NCI-H748 treated with DMSO at 0.1 percent for 48 hours (cell line): ENCODE measurements around the gene TEKT3.

Experiments used
- DNase-seq: peaks from one replicate; lab custom pipeline; 2025; lab: John Stamatoyannopoulos, UW

TEKT3 gene

DNA sequence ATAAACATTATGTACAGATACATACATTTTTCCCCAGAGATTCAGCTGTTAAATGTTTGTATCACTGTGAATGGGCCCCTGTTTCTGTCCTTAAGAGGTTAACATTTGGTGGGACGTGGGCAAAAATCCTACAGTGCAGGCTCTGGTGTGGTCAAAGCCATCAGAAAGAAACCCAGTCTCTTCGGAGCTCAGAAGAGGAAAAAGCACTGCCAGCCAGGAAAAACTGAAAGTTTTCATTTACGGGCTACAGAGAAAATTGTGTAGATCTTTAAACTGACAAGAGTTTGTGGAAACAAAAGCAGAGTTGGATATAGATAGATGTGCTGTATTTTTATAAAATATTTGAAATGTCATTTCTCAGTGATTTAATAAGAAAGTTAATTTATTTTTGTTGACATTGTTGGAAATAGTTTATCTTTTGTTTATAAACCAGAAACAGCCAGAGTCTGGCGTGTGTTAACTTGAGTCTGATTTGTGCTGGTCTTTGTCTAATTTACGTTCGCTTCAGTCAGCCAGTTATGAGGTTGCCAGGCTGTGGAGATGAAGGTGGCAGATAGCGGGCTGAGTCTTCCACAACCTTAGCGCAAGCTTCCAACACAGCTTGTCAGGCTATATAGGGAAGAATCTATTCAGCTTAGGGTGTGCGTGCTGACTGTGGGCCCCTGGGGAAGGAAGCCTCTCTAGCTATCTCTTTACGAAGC lies 9.5 kb upstream of the TEKT3 start:
- DNase-seq = no peak

DNA sequence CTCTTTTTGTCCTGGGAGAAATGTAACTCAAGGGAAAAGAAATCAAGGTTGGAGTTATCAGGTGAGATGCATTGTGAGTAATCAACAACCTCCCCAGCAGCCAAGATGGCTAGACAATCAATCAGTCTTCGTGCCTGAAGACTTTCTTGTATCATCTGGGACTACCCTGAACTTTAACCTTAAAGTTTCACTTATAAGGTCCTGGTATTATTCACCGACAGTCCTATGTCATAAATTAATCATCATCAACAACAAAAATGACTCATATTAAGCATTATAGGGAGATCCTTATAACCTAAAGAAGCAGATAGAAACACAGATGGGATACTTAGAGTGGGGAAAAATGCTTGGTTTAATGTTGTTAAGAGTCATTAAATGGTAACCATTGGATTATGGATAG lies 7.7 kb upstream of the TEKT3 start:
- DNase-seq = no peak

DNA sequence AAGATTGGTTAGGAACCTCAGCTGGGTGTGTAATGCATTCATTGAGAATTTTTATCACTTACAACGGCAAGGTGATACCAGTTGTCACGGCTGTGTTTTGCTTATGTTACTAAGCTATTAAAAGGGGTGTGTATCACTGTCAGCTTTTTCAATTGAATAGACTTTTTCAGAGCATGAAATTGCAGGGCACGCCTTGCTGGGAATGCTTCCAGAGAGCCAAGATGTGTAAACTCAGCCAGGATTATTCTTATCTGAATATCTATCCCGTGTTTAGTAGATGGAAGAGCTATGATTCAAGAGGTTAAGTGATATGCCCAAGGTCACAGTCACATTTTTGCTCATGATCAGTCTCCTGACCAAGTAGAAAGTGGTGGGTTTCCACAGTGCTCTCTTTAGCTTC lies 6.6 kb upstream of the TEKT3 start:
- DNase-seq = peak; percentile 75

DNA sequence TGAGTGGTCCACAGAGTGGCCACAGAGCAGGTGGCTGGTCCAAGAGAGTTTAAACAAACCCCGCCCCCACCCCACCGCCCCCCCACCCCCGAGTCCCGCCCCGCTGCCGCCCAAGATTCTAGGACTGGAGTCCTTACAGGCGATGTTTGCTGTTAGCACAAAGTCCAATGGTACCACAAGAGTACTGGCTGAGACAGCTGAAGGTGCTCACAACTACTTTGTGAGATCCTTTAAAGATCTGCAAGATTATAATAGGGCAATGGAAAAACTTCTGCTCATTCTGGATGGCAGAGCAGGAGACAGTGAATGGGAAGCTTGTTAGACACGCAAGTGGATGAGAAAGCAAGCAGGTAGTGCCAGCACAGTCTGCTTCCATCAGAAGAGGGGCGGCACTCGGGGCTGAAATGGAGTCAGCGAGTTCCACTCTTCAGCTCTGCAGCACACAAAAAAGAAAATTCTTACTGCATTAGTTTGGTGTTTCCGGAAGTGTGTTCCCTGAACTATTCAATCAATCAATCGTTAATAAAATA lies 4.7 kb upstream of the TEKT3 start:
- no peak for DNase-seq

DNA sequence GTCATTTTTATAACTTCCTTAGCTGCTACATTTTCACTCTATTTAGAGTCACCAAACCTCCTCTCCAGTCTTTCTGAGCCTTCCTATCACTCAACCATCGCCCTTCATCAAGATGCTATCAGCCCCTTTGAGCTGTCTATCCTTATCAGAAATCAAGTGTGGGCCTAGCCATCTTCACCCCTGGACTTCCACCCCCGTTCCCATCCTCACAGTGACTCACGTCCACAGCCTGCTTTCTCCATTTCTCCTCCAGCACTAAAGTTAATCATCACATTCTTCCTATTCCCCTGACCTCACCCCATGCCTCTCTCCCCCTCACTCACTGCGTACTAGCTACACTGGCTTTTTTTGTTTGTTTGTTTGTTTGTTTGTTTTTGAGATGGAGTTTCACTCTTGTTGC lies 2.4 kb upstream of the TEKT3 start:
- no peak for DNase-seq

DNA sequence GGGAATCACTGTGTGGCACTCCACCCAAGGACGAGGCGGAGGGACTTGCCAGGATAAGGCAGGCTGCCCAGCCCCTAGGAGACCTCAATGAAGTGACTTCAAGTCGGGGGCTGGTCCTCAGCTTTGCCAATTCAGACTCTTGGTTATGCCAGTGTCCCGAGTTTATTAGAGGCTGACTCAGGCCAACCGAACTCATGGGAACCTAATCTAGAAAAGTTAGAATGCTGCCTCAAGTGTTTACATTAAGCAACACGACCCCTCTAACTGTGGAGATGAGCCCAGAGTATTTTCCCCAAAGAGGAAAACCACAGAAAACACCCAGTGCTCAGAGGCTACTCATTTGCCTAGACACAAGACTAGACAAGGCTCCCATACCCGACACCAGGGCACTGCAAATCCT lies 1.1 kb upstream of the TEKT3 start:
- DNase-seq = no peak

DNA sequence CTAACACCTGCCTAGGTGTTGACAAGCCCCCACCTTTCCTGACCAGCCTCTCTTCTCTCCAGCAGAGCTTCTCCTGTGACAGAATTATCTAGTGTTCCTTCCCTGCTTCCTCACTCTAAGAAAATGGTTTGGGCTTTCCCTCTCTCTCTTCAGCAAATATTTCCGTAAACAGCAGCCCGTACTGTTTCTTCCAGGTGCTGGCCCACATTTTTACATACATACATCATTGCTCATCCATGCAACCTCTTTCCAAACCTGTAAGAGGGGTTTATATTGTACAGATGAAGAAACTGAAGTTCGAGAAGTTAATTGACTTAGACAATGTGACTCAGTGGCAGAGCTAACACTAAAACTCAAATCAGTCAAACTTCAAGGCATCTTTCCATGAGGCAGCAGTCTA lies 569 bp upstream of the TEKT3 start:
- no peak for DNase-seq

DNA sequence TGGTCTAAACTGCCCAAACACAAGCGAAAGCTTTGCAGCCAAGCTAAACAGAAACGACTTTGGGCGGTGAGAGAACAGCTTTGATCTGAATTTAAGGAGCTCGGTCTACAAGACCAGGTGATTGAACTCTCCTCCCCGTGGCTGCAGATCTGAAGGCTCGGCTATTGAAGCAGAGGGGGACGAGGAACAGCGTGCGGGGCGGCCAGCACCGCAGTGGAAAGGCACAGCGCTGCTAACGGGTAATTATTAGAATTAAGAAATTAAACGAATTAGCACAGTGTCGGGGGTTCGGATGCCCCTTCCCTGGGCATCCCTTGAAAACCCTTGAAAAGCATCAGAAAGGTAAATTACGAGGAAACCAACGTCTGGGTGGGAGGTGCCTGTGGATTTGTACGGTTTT lies 431 bp downstream of the TEKT3 start:
- no peak for DNase-seq

DNA sequence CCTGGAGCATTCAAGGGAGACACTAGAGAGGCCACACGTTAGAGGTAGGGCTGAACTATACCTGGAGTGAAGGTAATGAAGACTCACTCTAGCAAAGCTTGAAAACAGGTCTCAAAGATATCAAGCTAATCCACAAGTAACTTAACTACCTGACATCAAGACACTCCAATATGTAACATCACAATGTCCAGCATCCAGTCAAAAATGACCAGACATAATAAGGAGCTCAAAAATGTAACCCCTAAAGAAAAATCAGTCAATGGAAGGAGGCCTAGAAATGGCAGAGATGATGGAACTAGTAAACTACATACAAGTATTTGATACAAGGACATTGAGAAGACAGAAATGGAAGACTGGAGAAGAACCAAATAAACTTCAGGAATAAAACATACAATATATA lies 6.0 kb downstream of the TEKT3 start:
- no peak for DNase-seq

DNA sequence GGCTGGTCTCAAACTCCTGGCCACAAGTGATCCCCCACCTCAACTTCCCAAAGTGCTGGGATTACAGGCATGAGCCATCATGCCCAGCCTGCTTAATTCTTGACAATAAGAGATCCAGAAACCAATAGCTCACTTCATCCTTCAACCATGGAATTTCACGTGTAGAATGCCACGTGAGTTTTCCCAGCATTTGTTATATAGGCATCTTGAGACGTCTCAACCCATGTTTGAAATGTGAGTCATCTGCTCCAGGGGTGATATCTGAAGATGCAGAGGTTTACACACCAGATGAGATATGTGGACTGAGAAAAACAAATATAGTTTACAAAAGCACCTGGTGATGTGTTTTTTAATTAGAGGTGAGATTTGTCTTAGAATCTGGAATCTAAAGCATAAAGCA lies 7.1 kb downstream of the TEKT3 start:
- DNase-seq = no peak

DNA sequence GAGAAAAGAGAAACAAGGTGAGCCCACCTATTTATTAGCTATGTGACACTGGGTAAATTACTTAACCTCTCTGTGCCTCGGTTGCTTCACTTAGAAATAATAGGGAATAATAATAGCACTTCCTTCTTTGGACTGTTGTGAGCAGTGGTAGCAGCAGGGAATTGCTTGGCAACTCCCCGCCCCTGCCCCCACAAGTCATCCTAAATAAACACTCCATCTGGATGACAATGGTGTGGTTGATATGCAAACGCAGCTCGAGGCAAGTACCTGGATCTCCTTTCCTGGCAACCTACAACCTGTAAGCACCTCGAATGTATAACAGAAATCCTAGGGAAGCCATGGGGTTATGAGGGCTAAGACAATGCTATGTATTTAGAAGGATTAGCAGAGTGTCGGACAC lies 9.1 kb downstream of the TEKT3 start:
- no peak for DNase-seq

DNA sequence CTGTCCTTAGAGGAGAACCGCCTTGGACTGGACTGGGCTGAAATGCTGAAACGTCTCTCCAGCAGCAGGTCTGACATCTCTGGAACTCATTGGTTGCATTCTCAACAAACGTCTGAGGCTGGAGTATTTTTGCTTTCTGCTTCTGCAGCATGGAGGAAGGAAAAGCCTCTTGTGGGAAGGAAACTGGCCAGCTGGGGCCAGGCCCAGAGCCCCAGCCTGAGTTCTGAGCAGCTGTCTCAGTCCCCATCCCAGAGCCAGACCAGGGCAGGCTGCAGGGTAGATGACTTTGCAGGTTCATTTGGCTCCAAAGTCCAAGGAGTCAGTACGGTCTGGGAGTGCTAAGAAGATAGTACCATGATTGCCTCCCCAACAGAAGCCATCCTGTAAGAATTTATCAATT lies 18.3 kb downstream of the TEKT3 start:
- no peak for DNase-seq

DNA sequence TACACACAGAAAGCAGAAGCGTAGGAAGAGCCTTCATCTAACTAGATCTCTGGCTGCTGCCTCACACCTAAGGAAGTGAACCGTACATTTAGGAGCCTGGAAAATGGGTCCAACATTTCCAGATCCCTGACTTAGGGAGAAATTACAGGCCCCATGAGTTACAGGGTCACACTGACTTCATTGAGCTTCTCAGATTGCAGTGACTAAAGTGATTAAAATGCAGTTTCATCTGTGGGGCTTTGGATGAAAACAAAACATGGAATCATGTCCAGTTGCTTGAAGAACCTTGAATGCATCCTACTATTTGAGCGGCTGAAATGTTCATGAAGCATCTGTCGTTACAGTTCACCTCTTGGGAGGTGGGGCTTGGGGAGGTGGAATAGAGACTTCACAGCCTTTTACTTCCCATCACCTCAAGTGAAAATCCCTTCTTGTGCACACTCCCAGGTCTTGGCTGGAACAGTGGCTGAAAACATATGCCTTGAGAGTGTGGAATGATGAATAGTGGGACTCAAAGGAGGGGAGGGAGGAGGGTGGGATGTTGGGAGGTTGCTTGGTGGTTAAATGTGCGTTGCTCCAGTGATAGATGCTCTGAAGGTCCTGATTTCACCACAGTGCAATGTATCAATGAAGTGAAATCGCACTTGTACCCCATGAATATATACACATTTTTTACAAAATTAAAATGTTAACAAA lies 19.7 kb downstream of the TEKT3 start:
- no peak for DNase-seq

DNA sequence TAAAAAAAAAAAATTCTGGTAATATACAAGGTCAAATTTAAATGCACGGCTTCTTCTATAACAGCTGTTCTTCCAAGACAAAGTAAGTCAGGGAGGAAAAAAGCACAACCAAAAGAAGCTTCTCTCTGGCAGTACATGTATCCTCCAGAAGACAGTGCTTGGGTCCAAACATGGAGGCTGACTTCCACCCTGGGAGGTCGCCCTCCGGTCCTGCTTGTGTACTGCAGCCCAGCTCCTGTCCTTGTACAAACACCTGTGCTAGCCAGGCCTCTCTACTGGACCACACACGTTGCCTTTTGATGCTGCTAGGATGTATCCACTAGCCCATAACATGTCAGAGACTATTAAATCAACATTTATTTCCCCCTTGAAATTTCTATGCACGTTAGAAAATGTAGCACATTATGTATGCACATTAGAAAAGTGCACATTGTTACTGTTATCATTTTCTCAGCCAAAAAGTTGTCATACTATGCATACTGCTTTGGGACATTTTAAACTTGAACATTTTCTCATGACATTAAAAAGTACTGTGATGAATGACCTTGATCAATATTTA lies 21.9 kb downstream of the TEKT3 start:
- DNase-seq = no peak

DNA sequence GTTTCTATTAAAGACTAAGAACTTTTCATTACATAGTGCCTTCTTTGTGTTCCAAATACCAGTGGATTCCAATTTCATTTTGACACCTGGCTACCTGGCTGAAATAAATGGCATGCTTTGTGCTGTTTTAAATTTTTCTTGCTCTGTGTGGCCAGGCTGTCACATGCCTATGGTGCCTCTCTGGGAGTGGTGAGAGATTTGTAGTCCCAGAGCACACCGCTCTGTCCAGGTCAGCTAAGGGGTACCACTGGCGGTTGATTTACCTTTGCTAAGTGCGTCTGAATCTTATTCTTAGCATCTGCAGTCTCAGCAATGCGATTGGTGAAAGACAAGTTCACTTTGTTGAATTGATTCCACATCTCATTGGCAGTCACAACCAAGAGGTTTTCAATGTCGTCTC lies 29.4 kb downstream of the TEKT3 start:
- DNase-seq = no peak

DNA sequence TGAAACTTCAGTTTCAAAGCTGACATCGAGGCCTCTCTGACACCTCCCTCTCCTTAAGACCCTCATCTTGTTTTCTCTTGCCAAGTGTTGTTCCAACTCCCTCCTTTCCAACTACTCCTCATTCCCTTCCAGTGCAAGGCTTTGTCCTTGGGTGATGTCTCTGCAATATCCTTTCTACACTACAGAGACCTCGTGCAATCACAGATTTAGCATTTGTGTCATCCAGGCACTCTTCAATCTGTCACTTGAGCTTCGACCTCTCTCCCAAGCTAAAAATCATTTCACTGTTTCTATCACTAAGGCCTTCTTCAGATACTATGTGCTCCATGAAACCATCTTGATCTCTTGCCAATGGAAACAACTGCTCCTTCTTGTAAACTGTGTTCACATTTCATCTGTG lies 31.6 kb downstream of the TEKT3 start:
- DNase-seq = no peak

DNA sequence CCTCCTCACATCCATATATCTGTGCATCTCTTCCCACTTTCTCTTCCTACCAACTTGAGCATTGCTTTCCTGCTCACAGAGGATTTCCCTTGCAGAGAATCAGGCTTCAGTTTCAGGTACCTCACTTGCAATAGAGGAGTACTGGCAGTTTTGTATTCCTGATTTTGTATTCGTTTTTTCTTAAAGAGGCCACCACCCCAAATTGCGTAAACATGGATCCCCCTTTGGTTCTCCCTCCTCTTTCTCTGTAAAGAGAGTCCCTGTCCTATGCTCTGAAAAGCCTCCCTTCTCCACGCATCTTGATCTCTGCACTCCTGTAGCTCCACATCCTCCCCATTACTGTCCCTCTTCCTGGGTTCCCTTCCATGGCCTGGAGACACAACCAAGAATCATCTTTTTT lies 32.2 kb downstream of the TEKT3 start:
- DNase-seq = no peak

DNA sequence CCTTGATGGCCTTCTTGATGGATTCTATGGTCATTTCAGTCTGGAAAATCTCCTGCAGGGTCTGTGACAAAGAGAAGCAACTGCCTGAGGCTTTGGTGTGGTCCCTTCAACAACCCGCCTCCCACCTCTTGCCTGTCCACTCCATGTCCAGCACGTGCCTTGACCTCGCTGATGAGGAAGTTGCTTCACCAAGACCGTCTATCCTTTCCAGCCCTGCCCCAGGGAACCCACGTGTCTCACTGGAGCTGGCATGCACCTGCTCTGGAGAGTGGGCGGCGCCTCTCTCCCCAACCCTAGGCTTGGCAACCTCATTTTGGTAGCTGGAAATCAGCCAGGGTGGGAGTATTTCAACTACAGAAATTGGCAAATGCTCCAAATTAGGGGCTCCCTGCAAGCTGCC lies 32.6 kb downstream of the TEKT3 start:
- no peak for DNase-seq

DNA sequence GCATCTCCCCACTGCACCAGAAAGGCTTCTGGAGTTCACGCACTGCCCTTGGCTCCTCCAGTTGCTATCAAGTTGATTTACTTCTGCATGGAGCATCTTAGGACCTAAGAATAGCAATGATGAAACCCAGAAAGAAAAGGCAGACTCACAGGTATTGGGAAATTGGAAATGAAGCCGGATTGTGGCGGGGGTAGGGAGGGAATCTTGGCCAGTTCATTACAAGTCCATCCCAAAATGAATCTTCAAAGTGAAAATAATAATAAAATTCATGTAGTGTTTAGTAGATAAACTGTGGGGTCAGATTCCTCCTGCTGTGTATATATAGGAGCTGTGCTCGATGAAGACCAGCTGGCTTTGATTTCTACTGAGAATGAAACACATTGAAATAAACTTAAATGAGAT lies 33.7 kb downstream of the TEKT3 start:
- DNase-seq = no peak

DNA sequence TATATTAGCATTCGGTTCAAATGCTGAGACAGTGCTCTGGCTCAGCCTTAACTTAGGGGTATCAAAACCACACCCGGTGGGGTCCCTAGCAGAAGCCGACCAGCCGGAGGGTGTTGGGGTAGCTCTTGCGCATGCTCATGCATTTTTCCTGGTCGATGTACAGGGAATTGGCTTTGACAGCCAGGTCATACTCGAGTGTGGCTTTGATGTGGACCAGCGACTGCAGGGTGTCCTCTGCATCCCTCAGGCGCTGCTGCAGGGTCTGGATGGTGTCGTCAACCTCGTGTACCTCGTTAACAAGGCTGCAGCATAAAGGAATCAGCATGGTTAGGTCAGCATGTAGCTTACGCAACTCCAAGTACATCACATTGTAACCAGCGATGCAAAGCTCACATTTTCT lies 37.5 kb downstream of the TEKT3 start:
- no peak for DNase-seq

DNA sequence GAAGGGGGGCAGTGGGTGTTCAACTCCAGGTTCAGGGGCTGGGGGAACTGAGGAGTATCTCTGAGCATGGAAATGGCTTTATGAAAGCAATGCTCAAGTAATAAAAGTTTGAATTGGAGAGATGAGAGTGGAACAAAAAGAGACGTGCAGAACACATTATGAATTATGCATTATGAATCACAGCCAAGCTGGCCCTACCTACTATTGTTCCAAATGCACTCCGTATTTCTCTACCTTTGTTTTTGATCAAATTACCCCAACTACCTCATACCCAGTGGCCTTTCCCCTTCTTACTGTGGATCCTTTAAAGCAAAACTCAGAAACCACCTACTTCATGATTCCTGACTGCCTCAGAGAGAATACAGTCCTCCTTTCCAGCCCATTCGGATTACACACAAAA lies 38.1 kb downstream of the TEKT3 start:
- DNase-seq = no peak

DNA sequence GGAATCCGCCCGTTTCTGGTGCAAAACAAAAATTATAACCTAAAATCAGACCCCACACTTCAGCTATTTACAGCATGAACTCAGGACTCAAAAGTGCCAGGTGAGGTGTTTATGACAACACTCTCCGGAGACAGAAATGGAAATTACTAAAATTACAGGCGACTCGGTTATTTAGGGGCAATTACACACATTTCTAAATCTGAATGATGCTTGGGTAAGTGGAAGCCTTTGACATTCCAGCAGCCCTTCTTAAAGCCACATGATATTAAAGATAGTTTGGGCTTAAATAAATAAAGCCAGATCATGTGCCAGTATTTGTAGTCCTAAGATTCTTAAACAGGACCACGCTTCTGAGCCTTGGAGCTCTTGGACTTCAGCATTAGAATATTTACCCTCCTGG lies 39.6 kb downstream of the TEKT3 start:
- DNase-seq = no peak

DNA sequence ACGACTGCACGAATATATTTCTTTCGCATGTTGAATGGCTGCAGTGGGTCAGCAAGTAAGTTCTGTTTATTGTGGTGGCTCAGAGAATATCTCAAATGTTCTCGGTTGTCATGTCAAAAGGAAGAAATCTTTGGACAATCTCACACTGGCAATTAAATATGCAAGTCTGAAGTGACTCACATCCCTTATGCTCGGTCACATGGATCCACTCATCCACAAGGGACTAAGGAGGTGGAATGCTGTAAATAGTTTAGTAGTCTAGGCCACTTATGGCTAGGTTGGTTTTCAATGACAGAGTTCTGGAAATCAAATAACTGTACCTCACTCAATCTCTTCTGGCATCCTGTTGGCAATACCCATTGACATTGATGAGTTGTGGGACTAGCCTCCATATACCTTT lies 43.2 kb downstream of the TEKT3 start:
- no peak for DNase-seq

DNA sequence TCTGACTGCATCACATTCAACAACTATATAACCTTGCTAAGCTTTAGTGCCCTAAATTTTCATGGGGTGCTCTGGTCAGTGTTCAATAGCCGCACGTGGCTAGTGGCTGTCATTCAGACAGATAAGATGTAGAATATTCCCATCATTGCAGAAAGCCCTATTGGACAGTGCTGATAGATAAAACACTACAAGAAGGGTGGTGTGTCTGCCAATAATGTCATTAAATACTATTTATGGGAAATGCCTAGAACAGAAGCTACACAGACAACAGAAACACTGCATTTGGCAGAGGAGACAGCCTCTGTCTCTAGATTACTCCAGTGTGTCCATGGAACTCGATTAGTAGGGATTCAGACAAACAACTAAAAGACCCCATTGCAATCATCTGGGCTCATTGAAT lies 47.8 kb downstream of the TEKT3 start:
- DNase-seq = no peak
